Measurements from ENCODE around the gene ZP4.
"Not testable (repeated sequence)": the region's sequence is repeated elsewhere in the genome, so short reads cannot be mapped to it uniquely, and the experiment has no call there.

Gene ZP4

DNA sequence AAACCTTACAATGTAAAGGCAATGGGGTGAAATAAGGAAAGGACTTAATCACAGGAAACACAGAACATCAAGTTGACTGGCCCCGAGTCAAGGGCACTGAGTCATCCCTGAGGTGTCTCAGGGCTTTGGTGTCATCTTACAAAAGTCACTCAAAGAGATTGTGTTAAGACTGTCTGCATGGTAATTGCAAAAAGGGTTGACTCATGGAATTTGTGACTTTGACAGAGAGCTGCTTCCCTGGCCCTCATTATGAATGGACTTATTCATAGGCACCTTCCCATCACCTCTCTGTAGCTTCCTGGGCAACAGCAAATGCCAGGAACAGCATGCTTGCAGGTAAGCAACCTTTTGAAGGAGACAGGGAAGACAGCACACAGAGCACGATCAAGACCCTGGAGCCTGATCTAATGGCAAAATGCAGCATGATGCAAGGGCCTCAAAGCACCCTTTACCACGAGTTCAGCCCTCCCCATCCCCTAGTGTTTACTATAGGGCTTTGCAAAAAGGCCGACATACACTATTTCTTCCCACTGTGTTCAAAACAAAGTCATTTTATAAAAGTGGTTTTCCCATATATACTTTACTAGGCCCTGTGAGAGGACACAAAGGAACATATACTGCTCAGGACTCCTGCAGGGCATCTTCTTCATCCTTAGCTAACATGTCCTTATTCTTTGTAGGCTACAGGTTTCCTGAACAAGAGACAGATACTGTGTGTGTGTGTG, 17.1 kb downstream of the ZP4 start:
- no peak for DNase-seq

DNA sequence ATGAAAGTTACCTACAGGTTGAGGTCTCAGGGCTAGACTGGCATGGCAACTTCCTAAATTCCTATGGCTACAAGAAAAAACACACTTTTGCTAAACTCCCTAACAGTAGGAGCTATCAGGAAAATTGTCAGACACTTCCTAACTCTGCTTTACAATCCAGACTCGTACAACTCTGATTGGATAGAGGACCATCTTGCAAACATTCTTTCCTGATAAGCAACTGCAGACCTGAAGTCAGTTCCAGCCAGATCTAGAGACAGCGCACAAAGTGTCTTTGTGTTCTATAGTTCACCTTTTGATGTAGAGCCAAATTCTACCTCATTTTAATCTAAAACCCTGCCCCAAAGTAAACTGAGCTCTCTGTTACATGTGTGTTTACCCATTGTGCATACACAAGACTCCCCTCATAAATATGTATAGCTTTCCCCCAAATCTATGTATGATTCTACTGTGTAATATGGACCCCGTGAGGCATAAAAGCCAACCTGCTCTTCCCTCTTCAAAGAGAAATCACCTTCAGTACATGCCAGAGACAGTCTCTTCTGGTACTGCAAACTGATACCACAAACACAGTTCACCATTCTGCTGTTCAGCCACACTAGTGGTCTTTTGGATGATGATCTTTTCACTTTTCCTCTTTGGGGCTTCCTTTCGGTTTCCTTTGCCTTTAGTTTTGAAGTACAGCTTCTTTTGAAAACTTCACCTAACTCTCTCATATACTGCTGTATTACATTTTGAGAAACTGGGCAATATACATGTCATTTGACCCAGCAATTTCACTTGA, 21.7 kb downstream of the ZP4 start:
- DNase-seq: no peak

DNA sequence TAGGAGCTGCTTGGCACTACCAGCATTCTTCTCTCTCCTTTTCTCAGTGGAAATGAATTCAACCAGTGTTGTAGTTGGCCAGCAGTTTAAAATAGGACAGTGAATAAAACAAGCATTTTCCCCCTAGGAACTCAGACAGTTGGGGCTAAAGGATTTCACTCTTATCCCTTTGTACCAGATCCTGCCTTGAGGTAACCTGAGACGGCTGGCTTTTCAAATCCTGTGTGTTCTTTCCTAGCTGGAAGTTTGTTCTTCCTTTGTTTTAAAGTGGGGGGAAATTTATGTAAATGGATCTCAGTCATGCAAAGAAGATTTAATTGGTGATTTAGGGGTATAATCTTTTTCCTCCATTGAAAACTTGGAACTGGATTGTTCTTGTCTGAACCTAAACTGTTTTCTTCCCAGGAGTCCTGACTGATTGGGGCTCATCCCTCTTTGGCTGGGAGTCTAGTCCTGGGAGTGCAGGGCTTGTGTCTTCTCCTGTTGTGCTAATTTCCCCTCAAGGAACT, 23.3 kb downstream of the ZP4 start:
- no peak for DNase-seq

DNA sequence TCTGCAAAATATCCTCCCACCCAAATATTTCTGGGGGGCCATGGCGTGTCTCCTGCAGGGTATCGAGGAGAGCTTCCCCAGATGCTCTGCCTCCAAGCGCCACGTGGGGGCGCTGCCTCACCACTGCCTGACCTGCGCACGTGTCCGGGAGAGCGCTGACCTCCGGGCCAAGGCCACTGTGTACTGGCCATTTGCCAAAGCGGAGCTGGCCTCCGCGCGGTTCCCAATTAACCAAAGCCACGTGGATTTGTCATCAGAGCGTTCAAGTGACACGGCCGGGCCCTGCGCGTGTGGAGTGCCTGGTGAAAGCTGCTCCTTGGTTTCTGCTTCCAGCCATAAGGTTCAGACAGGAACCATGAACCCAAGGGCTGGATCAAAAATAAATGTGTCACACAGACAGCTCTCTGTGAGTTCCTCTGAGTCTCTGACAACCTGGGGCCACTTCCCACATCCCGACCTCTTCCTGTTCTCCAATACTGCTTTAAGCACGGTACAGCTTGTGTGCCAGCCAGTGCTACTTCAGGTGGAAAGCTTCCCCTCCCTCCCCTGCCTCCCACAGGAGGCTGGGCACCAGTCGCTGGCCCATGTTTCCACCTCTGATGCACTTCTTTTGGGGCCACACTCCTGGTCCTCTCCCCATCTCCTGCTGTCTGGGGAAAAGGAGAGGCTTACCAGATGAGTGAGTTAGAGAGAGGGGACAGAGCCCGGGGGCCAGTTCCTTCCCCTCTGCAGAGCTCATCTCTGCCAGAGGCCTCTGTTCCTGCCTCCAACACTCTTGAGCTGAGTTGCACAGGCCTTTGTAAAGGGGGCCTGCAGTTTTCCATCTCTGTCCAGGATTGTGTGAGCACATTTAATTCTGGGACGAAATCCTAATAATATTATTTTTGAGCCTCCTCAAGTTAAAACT, 26.1 kb downstream of the ZP4 start:
- no peak for DNase-seq

DNA sequence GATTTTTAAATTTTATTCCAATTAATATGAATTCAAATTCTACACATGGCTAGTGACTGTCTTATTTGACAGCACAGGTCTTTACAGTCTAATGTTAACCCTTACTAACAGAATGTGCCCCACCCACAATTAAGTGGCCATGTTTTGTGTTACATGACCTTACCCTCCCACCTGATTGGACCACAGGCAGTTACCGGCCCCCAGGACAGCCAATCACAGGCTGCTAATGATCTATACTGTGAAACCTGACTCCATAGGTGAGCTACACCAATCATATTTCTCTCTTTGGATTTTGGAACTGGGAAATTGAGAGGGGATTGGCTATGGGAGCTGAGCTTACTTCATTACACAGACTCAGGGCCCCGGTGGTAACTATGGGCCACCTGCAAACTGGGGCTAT, 27.5 kb downstream of the ZP4 start:
- no peak for DNase-seq

DNA sequence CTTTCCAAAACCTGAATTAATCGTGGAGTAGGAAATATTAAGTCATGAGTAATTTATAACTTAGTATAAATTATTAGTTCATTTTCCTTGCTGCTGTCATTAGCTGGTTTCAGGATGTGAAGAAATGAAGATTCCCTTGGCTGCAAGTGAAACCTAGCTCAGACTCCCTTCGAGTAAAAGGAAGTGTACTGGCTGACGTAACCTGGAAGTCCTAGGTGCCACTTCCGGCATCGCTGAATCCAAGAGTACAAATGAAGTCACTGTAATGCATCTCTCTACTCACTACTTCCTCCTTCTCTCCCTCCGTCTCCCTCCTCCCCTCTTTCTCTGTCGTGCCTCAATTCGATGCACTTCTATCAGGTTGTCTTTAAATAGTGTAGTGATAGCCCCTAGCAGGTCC, 28.8 kb downstream of the ZP4 start:
- no peak for DNase-seq

DNA sequence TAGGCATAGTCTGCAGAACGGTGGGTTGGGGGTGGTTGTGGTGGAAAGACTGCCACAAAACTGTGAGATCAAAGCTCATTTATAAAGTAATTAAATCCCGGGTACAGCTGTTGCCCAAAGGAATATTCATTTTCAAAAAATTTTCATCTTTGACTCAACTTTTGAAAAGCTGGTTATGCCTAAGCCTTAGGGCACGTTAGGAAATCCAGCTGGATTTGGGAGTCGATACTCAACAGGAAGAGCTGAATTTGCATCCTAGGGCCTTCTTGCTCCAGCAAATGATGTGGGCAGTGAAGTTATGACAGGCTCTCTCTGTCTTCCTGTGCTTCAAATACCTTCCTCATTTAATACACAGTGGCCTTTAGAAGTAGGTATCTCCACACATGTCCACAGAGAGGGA, 31.7 kb downstream of the ZP4 start:
- DNase-seq: no peak

DNA sequence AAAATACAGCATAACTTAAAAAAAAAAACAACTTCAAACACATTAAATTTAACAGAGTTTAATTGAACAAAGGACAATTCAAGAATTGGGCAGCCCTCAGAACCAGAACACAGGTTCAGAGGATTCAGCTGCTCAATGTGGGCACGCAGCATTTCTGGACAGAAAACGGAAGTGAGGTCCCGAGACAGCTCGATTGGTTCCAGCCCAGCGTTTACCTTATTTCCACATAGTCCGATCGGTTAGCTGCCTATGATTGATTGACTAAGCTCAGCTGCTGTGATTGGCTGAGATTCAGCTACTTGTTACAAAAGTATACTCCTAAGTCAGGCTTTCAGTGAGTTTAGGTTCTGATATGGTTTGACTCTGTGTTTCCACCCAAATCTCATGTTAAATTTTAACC, 33.3 kb downstream of the ZP4 start:
- no peak for DNase-seq

DNA sequence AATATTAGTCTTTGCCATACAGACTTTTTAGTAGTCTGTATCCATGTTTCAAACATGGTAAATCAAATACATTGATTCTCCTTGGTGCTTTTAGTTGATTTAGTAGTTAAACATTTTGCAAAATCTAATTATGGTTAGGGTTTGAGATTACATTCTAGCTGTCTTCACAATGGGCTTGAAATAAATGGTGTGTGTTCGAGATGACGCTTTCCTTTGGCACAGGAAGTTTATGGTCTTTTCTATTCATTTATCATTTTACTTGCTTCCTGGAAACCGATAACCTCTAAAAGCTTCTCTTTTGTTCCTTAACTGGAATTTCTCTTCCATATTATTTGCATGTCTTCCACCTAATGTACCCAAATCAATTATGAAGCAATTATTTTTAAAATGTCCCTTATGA, 38.4 kb downstream of the ZP4 start:
- DNase-seq: no peak

DNA sequence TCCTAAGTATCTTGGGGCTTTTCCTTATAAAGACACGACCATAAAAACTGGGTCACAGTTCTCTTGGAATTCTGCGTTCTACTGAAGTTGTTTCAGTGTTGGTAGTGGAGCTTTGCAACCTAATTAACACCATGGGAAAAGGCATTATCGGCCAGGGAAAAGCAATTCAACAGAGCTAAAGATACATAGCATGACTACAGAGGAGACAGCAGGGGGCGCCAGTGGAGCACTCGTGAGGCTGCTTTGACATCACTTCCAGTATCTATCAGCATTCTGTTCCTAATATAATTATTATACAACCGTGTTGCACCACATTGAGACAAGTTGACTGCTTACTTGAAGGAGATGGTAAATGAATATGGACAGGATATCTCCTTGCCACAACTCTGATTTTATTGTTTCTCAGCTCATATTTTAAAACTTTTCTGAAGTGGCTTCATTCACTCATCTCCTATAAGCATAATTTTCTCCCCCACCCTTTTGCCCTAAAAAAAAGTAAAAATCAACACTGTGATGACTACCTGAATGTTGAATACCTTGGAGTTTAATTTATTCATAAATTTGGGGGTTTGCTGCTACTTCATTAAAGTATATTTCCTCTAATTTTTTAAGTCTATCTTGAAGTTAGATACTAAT, 39.4 kb downstream of the ZP4 start:
- DNase-seq: no peak

DNA sequence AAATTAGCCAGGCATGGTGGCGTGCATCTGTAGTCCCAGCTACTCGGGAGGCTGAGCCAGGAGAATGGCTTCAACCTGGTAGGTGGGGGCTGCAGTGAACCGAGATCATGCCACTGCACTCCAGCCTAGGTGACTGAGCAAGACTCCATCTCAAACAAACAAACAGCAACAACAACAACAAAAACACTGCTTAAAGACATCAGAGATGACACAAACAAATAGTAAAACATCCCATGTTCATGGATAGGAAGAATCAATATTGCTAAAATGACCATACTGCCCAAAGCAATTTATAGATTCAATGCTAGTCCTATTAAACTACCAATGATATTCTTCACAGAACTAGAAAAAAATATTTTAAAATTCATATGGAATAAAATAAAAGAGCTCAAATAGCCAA, 47.2 kb downstream of the ZP4 start:
- DNase-seq: not testable (repeated sequence)

DNA sequence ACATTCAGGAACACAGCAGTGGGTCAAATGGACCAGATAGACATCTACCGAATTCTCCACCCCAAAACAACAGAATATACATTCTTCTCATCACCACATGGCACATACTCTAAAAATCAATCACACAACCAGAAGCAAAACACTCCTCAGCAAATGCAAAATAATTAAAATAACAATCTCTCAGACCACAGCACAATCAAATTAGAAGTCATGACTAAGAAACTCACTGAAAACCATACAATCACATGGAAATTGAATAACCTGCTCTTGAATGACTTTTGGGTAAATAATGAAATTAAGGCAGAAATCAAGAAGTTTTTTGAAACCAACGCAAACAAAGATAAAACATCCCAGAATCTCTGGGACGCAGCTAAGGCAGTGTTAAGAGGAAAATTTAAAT, 49.2 kb downstream of the ZP4 start:
- DNase-seq: no peak

DNA sequence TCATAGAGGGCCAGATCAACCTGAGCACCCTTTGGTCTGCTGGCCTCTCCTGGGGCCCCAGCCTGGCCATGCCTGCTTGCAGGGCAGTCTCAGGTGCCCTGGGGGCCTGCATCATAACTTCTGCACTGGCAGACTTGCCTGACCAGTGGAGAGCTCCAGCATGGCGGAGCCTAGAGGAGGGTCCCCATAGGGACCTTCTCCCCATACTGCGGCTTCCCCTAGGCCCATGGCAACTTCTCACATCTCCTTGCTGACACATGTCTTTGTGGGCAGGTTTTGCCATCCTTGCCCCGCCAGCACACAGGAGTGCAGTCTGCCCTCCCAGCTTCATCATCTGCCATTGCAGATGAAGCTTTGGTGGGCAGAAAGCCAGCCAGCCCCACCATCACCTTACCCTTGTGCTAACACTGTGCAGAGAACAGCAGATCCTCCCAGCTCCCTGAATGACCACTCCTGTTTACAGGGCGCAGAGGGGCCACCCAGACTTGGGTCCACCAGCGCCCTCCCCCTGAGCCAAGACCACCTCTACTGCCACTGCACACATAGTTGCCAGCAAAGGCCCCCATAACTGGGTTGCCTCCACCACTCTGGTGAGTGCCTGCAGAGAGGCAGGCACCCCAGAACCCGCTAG, 51.7 kb downstream of the ZP4 start:
- no peak for DNase-seq

DNA sequence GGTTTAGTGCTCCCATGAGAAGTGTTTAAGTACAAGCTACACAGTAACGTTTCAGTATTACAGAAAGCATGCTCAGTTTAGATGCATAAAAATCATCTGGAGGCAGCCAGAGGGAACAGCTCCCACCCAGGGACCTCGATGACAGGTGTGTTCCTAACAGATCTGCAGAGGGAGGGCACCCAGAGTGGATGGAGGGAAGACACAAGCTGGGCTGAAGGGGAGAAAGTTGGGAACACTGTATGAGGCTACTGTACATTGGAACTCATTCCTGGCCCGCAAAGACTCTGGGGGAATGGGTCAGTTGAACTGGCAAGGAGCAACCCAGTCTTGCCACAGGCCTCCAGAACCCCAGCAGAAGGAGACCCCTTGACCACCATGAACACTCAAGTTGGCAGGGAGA, 52.4 kb downstream of the ZP4 start:
- no peak for DNase-seq

DNA sequence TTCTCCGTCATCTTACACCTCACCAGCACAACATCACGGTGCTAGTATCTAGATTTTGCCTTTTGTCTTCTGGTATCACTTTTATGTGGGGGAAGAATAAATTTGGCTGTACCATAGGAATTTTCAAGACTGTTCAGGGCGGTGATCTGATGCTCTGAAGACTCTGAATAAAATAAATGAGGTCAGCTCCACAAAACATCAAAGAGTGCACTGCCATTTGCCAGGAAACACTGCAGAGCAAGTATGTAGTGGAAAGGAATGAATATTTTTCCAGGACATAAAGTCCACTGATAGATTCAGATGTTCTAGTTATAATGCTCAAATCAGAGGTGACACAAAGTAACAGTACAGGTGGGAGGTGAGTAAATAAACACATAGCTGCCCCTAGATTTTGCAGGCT, 56.3 kb downstream of the ZP4 start:
- DNase-seq: no peak

DNA sequence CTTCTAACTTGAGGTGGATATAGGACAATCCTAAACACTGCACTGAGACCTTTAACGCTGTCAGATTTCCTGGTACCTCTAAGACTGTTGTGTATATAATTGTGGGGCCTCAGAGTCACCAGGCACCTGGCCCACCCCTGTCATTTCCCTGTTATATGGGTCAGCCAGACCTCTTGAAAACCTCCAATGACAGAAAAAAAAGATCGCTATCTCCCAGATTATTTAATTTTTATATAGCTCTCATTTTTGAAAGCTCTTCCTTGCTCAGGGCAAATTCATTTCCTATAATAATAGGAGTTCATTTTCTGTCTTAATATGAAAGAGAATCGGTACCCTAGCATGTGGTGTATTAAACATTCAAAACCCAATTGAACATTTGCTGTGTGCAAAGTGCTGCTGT, 56.7 kb downstream of the ZP4 start:
- no peak for DNase-seq

DNA sequence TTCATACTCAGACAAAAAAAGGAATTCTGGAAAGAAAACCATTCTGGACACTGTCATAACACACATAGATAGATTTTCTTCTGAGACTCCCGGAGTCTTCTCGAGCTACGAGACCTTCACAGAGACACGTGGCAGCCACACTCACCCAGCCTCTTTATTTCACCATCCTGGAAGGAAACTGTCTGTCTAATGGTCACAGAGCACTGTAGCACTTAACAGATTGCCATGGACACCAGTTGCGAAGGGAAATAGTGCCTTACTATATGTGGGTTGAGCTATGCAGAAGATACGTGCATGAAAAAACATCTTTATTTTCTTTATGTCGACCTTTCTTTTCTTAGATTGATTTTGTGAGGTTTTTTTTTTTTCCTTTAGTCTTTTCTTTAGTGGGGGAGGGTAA, 57.9 kb downstream of the ZP4 start:
- no peak for DNase-seq
